Measurements from ENCODE around the gene CXXC1. TPM values are rescaled to one million over a fixed set of nuclear protein-coding genes. Genes with fewer than 3 reads are reported as not detected.

Gene CXXC1
- total and polyA plus RNA-seq, 2 of the 13 experiments (the other 11 are each of a cell fraction or from before 2014, with no cell fraction given), result 32.9 to 39.0 TPM

DNA sequence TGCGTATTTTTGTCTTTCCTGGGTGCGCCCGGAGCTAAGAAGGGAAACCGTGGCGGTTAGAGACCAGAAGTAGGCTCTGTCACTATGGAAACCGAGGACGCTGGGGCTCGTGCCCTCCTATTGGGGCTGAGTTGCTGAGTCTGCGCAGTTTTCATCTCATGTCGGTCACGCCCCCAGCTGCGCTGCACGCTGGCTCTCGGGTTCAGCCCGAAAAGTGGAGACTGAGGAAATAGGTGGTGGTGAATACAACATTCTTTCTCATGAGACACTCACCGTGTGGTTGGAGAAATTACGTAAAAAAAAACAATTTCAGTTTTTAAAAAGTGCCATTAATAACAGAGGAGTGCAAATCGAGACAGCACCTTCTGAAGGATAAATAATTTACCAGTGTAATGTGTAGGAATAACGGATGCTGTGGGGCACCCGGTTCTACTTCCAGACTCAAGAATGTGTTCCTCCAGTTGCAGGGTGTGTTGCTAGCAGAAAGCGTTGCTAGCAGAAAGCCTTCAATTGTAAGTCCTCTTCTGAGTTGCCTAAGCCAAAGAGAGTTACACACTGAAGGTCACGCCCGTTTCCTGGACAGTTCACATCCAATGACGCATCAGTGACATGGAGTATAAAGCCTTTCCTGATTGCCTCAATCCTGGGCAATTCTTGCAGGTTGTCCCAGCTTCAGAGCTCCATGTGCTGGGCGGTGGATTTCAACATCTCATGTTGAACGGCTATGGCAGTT lies 20.4 kb upstream of the CXXC1 start (continued):
- TF ChIP-seq ZNF720 (CRISPR knock-in tag; IDR thresholded peaks at IDR 0.05) (no peak), DMAP1 (CRISPR knock-in tag; IDR thresholded peaks at IDR 0.05) (no peak), CREB1 (IDR thresholded peaks at IDR 0.05) (peak; percentile 59), CREB1 (CRISPR knock-in tag; IDR thresholded peaks at IDR 0.05) (0 out of 2 replicates have a peak, but pooled peaks have one; percentile 40), RFX3 (CRISPR knock-in tag; IDR thresholded peaks at IDR 0.05) (peak; percentile 90), NR2C2 (CRISPR knock-in tag; IDR thresholded peaks at IDR 0.05; ENCODE audit: borderline replicate concordance) (peak; percentile 54; the same call in 1 of the 2 replicates), POLR2G (IDR thresholded peaks at IDR 0.05; ENCODE audit: low read depth, low read length) (0 out of 2 replicates have a peak, but pooled peaks have one; percentile 28), FOSL2 (CRISPR knock-in tag; IDR thresholded peaks at IDR 0.05) (peak; percentile 86), HDAC1 (CRISPR knock-in tag; IDR thresholded peaks at IDR 0.05) (peak; percentile 68; the same call in 1 of the 2 replicates), ARID4A (CRISPR knock-in tag; IDR thresholded peaks at IDR 0.05; ENCODE audit: borderline replicate concordance) (peak; percentile 78), PHB2 (IDR thresholded peaks at IDR 0.05; ENCODE audit: partially characterized antibody) (no peak), ZNF180 (CRISPR knock-in tag; IDR thresholded peaks at IDR 0.05; ENCODE audit: borderline replicate concordance, low read depth) (no peak), CBX5 (CRISPR knock-in tag; IDR thresholded peaks at IDR 0.05; ENCODE audit: borderline replicate concordance) (peak; percentile 59; the same call in 1 of the 2 replicates), MBD4 (IDR thresholded peaks at IDR 0.05; ENCODE audit: borderline replicate concordance, low read length) (no peak), ZNF331 (CRISPR knock-in tag; IDR thresholded peaks at IDR 0.05) (no peak), FOXA3 (CRISPR knock-in tag; IDR thresholded peaks at IDR 0.05) (peak; percentile 25; the same call in 1 of the 2 replicates), MXI1 (IDR thresholded peaks at IDR 0.05; ENCODE audit: borderline replicate concordance, low read depth, low read length) (peak; percentile 91), RFX1 (IDR thresholded peaks at IDR 0.05) (peak; percentile 68), THAP11 (CRISPR knock-in tag; IDR thresholded peaks at IDR 0.05) (peak; percentile 26; the same call in 1 of the 2 replicates), GATAD1 (CRISPR knock-in tag; IDR thresholded peaks at IDR 0.05) (0 out of 2 replicates have a peak, but pooled peaks have one; percentile 15), ZNF460 (CRISPR knock-in tag; IDR thresholded peaks at IDR 0.05; ENCODE audit: borderline replicate concordance) (no peak), PHF8 (CRISPR knock-in tag; IDR thresholded peaks at IDR 0.05) (peak; percentile 54; the same call in 1 of the 2 replicates), GPN1 (CRISPR knock-in tag; IDR thresholded peaks at IDR 0.05; ENCODE audit: borderline replicate concordance) (no peak), FOXC1 (CRISPR knock-in tag; IDR thresholded peaks at IDR 0.05; ENCODE audit: borderline replicate concordance) (no peak), ATF4 (CRISPR knock-in tag; IDR thresholded peaks at IDR 0.05) (peak in 1 of 2 experiments; percentile 97; a peak in 2 of 4 replicates)
- TF ChIP-seq, protein P1, sequence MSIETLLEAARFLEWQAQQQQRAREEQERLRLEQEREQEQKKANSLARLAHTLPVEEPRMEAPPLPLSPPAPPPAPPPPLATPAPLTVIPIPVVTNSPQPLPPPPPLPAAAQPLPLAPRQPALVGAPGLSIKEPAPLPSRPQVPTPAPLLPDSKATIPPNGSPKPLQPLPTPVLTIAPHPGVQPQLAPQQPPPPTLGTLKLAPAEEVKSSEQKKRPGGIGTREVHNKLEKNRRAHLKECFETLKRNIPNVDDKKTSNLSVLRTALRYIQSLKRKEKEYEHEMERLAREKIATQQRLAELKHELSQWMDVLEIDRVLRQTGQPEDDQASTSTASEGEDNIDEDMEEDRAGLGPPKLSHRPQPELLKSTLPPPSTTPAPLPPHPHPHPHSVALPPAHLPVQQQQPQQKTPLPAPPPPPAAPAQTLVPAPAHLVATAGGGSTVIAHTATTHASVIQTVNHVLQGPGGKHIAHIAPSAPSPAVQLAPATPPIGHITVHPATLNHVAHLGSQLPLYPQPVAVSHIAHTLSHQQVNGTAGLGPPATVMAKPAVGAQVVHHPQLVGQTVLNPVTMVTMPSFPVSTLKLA (IDR thresholded peaks at IDR 0.05), result peak; percentile 45
